GM23338 (cell line): ENCODE results near the gene ANKLE2. TPM values are rescaled to one million over a fixed set of nuclear protein-coding genes. Genes with fewer than 3 reads are reported as not detected.

Experiments
- ATAC-seq: fragments of 200-7000 bp; cut with Tn5 transposase; 3 replicates; pipeline ENCODE4 v1.9.1; 2020
- DNase-seq: peaks from one replicate; pipeline ENCODE4 v3.0.0-alpha.2; 2015; ENCODE audit warnings: low spot score
- H2AFZ ChIP-seq: fragments of 200-600 bp; sonication (generic); 2 replicates; pipeline ENCODE4 v1.8.0; 2016; ENCODE audit warnings: antibody characterized with exemption, mild to moderate bottlenecking, moderate library complexity
- H3F3A ChIP-seq: fragments of 200-600 bp; sonication (generic); replicated peaks from 2 replicates; pipeline ENCODE4 v1.8.0; 2017; ENCODE audit warnings: antibody characterized with exemption, mixed run types, low read depth
- H3K27ac ChIP-seq: fragments of 200-600 bp; sonication (generic); 2 replicates; pipeline ENCODE4 v1.6.1; 2016; ENCODE audit warnings: low read depth
- H3K27me3 ChIP-seq: fragments of 200-600 bp; sonication (generic); 2 replicates; pipeline ENCODE4 v1.8.0; 2016; ENCODE audit warnings: mild to moderate bottlenecking, mixed run types, moderate library complexity; ENCODE audit not compliant: insufficient read depth
- H3K36me3 ChIP-seq: fragments of 200-600 bp; sonication (generic); 2 replicates; pipeline ENCODE4 v1.8.0; 2016; ENCODE audit warnings: mild to moderate bottlenecking; ENCODE audit not compliant: insufficient read depth
- H3K4me1 ChIP-seq: fragments of 200-600 bp; sonication (generic); 2 replicates; pipeline ENCODE4 v1.8.0; 2016; ENCODE audit warnings: mild to moderate bottlenecking, moderate library complexity; ENCODE audit not compliant: insufficient read depth
- H3K4me2 ChIP-seq: fragments of 200-600 bp; sonication (generic); 2 replicates; pipeline ENCODE4 v1.7.1; 2017; ENCODE audit warnings: mixed run types
- H3K4me3 ChIP-seq: fragments of 200-600 bp; sonication (generic); 2 replicates; pipeline ENCODE4 v1.6.1; 2016; ENCODE audit warnings: mixed run types
- H3K79me2 ChIP-seq: fragments of 200-600 bp; sonication (generic); replicated peaks from 2 replicates; pipeline ENCODE4 v1.8.0; 2017; ENCODE audit warnings: mild to moderate bottlenecking; ENCODE audit not compliant: insufficient read depth
- H3K9me2 ChIP-seq: fragments of 200-600 bp; sonication (generic); 2 replicates; pipeline ENCODE4 v1.8.0; 2017; ENCODE audit not compliant: insufficient read depth
- H4K20me1 ChIP-seq: fragments of 200-600 bp; sonication (generic); replicated peaks from 2 replicates; pipeline ENCODE4 v1.8.0; 2017; ENCODE audit warnings: mild to moderate bottlenecking; ENCODE audit not compliant: insufficient read depth
- H3K27ac Mint-ChIP-seq: 2 replicates; pipeline ENCODE4 v1.8.0; 2020; ENCODE audit warnings: inconsistent platforms, mild to moderate bottlenecking, moderate library complexity, mixed read lengths
- H3K27me3 Mint-ChIP-seq: 3 replicates; pipeline ENCODE4 v1.8.0; 2022; ENCODE audit warnings: low read depth, mild to moderate bottlenecking, moderate library complexity, mixed read lengths, inconsistent platforms; ENCODE audit not compliant: insufficient read depth, poor library complexity
- H3K36me3 Mint-ChIP-seq: 3 replicates; pipeline ENCODE4 v1.8.0; 2021; ENCODE audit warnings: low read depth, mild to moderate bottlenecking, inconsistent platforms, moderate library complexity, mixed read lengths
- H3K4me1 Mint-ChIP-seq: 3 replicates; pipeline ENCODE4 v1.8.0; 2020; ENCODE audit warnings: mild to moderate bottlenecking, inconsistent platforms, mixed read lengths
- H3K4me3 Mint-ChIP-seq: 3 replicates; pipeline ENCODE4 v1.8.0; 2021; ENCODE audit warnings: moderate library complexity, mild to moderate bottlenecking, inconsistent platforms, mixed read lengths
- H3K9me3 Mint-ChIP-seq: 3 replicates; pipeline ENCODE4 v1.8.0; 2020; ENCODE audit warnings: moderate library complexity, mild to moderate bottlenecking, inconsistent platforms, mixed read lengths
- CREB1 ChIP-seq: fragments of 250-450 bp; sonication (Bioruptor Pico); IDR thresholded peaks from 2 replicates; pipeline ENCODE4 v1.5.0; 2020; ENCODE audit warnings: low read depth, mild to moderate bottlenecking, moderate library complexity
- CTCF ChIP-seq, 2 experiments: fragments of 200-600 bp in 1 of 2; sonication (generic) in 1 of 2; conservative IDR thresholded peaks; 2 replicates each; pipeline versions ENCODE4 v1.5.1 to v1.6.1; 2016 to 2017; ENCODE audit warnings: antibody characterized with exemption in 2 of 2, low read depth in 2 of 2, mild to moderate bottlenecking in 2 of 2, moderate library complexity in 1 of 2
- EZH2phosphoT487 ChIP-seq: fragments of 200-600 bp; sonication (generic); IDR thresholded peaks from one replicate; pipeline ENCODE4 v1.8.1; 2018; ENCODE audit warnings: antibody characterized with exemption; ENCODE audit not compliant: unreplicated experiment
- JUNB ChIP-seq: IDR thresholded peaks from one replicate; pipeline ENCODE4 v1.6.1; 2016; ENCODE audit warnings: antibody characterized with exemption; ENCODE audit not compliant: unreplicated experiment
- polyA plus RNA-seq: library from polyadenylated mRNA; unstranded; fragments of >200 nt; fragmentation: Nextera tagmentation; extraction: Ambion mirVana; gene quantifications from 2 replicates; pipeline ENCODE4 v1.2.1, GENCODE V29; 2016
- total RNA-seq: library from RNA; depleted of rRNA; stranded (reverse); fragments of >200 nt; shearing (Covaris generic); gene quantifications from 2 replicates; pipeline ENCODE4 v1.2.3, GENCODE V29; 2014
- TF ChIP-seq, protein P1 (sequence below): IDR thresholded peaks from 2 replicates; pipeline ENCODE4 v1.6.1; 2016; ENCODE audit warnings: antibody characterized with exemption
- TF ChIP-seq, protein P2 (sequence below): fragments of 250-450 bp; sonication (Bioruptor Pico); IDR thresholded peaks from 2 replicates; pipeline ENCODE4 v1.5.0; 2020; ENCODE audit warnings: mild to moderate bottlenecking, moderate library complexity

ANKLE2 gene
- total and polyA plus RNA-seq, 2 experiments from 2014 or later, result 27.2 to 63.7 TPM

GRCh38 chr12:132748319-132748718, 13.3 kb downstream of the ANKLE2 start:
- Histone ChIP-seq H3K4me2 (no peak overlapping the region), H3K27me3 (no peaks in the 10 kb centered on the region), H3F3A (no peaks in the 10 kb centered on the region), H3K79me2 (peaks cover 34% of the 10 kb centered on the region), H3K36me3 (peaks cover 46% of the 10 kb centered on the region), H3K27ac (no peak overlapping the region), H3K4me3 (no peak overlapping the region), H3K4me1 (no peaks in the 10 kb centered on the region), H2AFZ (no peak overlapping the region), H4K20me1 (peaks cover 21% of the 10 kb centered on the region), H3K9me2 (no peaks in the 10 kb centered on the region)
- TF ChIP-seq CTCF (conservative IDR thresholded peaks at IDR 0.05; ENCODE audit: low read depth in 2 of 2) (peak in 1 of 2 experiments; percentile 17; a peak in 1 of 4 replicates), JUNB (no peak)
- TF ChIP-seq, protein P1, sequence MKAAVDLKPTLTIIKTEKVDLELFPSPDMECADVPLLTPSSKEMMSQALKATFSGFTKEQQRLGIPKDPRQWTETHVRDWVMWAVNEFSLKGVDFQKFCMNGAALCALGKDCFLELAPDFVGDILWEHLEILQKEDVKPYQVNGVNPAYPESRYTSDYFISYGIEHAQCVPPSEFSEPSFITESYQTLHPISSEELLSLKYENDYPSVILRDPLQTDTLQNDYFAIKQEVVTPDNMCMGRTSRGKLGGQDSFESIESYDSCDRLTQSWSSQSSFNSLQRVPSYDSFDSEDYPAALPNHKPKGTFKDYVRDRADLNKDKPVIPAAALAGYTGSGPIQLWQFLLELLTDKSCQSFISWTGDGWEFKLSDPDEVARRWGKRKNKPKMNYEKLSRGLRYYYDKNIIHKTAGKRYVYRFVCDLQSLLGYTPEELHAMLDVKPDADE, result no peak
- ATAC-seq (peak; percentile 28; the same call in 2 of the 3 replicates), DNase-seq (peak; percentile 16)
- Mint-ChIP-seq H3K27me3 (peaks cover 9% of the 10 kb centered on the region), H3K27ac (no peak overlapping the region), H3K36me3 (peaks cover 91% of the 10 kb centered on the region), H3K9me3 (no peaks in the 10 kb centered on the region), H3K4me3 (no peak overlapping the region), H3K4me1 (no peaks in the 10 kb centered on the region)

GRCh38 chr12:132747896-132748295, 13.7 kb downstream of the ANKLE2 start:
- Histone ChIP-seq H2AFZ (no peak overlapping the region), H3F3A (no peaks in the 10 kb centered on the region), H3K9me2 (no peaks in the 10 kb centered on the region), H3K27me3 (no peaks in the 10 kb centered on the region), H3K36me3 (peaks cover 48% of the 10 kb centered on the region), H4K20me1 (peaks cover 22% of the 10 kb centered on the region), H3K79me2 (peaks cover 34% of the 10 kb centered on the region), H3K27ac (no peak overlapping the region), H3K4me1 (no peaks in the 10 kb centered on the region), H3K4me3 (no peak overlapping the region), H3K4me2 (no peak overlapping the region)
- no peak overlapping the region for H3K27ac Mint-ChIP-seq
- ATAC-seq (no peak), DNase-seq (no peak)
- peak; percentile 28 for TF ChIP-seq EZH2phosphoT487
- TF ChIP-seq CREB1, result no peak
- no peaks in the 10 kb centered on the region for H3K4me1 Mint-ChIP-seq
- no peak overlapping the region for H3K4me3 Mint-ChIP-seq
- no peaks in the 10 kb centered on the region for H3K9me3 Mint-ChIP-seq
- H3K36me3 Mint-ChIP-seq, result peaks cover 91% of the 10 kb centered on the region
- H3K27me3 Mint-ChIP-seq, result peaks cover 9% of the 10 kb centered on the region

DNA sequence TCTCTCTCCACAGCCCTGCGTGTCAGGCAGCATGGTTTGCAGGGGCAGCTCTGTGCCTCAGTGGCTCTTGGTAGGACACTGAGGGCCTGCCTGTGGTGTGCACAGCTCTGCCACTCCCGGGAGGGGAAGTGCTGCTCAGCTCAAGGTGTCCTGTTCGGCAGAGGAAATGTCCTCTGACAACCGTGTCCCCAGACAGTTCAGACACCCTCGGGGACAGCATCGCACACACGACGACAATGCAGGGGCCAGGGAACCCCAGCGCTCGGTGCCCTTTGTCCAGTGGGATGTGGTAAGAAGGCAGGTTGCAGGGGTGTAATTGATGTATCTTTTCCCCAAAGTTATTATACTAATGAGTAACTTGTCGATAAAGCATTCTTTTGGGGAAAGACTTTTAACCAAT, 14.2 kb downstream of the ANKLE2 start:
- no peaks in the 10 kb centered on the region for H3K27me3 ChIP-seq
- no peak overlapping the region for H3K4me2 ChIP-seq
- ATAC-seq (no peak), DNase-seq (no peak)
- H4K20me1 ChIP-seq, result peaks cover 21% of the 10 kb centered on the region
- H3K4me1 ChIP-seq, result no peaks in the 10 kb centered on the region
- H3K27ac ChIP-seq, result no peak overlapping the region
- H3K4me3 Mint-ChIP-seq, result no peak overlapping the region
- no peaks in the 10 kb centered on the region for H3F3A ChIP-seq
- H3K4me3 ChIP-seq, result no peak overlapping the region
- H3K27me3 Mint-ChIP-seq, result peaks cover 9% of the 10 kb centered on the region
- H3K36me3 ChIP-seq, result peaks cover 46% of the 10 kb centered on the region
- H3K27ac Mint-ChIP-seq, result no peak overlapping the region
- no peak overlapping the region for H2AFZ ChIP-seq
- H3K36me3 Mint-ChIP-seq, result peaks cover 91% of the 10 kb centered on the region
- no peaks in the 10 kb centered on the region for H3K4me1 Mint-ChIP-seq
- H3K79me2 ChIP-seq, result peaks cover 31% of the 10 kb centered on the region
- H3K9me2 ChIP-seq, result no peaks in the 10 kb centered on the region
- no peaks in the 10 kb centered on the region for H3K9me3 Mint-ChIP-seq
- TF ChIP-seq, protein P2, sequence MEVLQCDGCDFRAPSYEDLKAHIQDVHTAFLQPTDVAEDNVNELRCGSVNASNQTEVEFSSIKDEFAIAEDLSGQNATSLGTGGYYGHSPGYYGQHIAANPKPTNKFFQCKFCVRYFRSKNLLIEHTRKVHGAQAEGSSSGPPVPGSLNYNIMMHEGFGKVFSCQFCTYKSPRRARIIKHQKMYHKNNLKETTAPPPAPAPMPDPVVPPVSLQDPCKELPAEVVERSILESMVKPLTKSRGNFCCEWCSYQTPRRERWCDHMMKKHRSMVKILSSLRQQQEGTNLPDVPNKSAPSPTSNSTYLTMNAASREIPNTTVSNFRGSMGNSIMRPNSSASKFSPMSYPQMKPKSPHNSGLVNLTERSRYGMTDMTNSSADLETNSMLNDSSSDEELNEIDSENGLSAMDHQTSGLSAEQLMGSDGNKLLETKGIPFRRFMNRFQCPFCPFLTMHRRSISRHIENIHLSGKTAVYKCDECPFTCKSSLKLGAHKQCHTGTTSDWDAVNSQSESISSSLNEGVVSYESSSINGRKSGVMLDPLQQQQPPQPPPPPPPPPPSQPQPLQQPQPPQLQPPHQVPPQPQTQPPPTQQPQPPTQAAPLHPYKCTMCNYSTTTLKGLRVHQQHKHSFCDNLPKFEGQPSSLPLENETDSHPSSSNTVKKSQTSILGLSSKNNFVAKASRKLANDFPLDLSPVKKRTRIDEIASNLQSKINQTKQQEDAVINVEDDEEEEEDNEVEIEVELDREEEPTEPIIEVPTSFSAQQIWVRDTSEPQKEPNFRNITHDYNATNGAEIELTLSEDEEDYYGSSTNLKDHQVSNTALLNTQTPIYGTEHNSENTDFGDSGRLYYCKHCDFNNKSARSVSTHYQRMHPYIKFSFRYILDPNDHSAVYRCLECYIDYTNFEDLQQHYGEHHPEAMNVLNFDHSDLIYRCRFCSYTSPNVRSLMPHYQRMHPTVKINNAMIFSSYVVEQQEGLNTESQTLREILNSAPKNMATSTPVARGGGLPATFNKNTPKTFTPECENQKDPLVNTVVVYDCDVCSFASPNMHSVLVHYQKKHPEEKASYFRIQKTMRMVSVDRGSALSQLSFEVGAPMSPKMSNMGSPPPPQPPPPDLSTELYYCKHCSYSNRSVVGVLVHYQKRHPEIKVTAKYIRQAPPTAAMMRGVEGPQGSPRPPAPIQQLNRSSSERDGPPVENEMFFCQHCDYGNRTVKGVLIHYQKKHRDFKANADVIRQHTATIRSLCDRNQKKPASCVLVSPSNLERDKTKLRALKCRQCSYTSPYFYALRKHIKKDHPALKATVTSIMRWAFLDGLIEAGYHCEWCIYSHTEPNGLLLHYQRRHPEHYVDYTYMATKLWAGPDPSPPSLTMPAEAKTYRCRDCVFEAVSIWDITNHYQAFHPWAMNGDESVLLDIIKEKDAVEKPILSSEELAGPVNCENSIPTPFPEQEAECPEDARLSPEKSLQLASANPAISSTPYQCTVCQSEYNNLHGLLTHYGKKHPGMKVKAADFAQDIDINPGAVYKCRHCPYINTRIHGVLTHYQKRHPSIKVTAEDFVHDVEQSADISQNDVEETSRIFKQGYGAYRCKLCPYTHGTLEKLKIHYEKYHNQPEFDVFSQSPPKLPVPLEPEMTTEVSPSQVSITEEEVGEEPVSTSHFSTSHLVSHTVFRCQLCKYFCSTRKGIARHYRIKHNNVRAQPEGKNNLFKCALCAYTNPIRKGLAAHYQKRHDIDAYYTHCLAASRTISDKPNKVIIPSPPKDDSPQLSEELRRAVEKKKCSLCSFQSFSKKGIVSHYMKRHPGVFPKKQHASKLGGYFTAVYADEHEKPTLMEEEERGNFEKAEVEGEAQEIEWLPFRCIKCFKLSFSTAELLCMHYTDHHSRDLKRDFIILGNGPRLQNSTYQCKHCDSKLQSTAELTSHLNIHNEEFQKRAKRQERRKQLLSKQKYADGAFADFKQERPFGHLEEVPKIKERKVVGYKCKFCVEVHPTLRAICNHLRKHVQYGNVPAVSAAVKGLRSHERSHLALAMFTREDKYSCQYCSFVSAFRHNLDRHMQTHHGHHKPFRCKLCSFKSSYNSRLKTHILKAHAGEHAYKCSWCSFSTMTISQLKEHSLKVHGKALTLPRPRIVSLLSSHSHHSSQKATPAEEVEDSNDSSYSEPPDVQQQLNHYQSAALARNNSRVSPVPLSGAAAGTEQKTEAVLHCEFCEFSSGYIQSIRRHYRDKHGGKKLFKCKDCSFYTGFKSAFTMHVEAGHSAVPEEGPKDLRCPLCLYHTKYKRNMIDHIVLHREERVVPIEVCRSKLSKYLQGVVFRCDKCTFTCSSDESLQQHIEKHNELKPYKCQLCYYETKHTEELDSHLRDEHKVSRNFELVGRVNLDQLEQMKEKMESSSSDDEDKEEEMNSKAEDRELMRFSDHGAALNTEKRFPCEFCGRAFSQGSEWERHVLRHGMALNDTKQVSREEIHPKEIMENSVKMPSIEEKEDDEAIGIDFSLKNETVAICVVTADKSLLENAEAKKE, result no peak
- TF ChIP-seq, protein P1, result no peak
